Middle frontal gyrus (tissue), 1 donor: Measurements from ENCODE around the gene NR6A1.

Source experiments
- DNase-seq: peaks from one replicate; pipeline ENCODE4 v3.0.0-alpha.2; 2015; ENCODE audit warnings: low spot score; ENCODE audit errors: extremely low spot score

The NR6A1 gene

GRCh38 chr9:124475868-124476690, 295.0 kb downstream of the NR6A1 start:
- DNase-seq, result no peak

GRCh38 chr9:124475158-124475867, 295.8 kb downstream of the NR6A1 start:
- no peak for DNase-seq

DNA sequence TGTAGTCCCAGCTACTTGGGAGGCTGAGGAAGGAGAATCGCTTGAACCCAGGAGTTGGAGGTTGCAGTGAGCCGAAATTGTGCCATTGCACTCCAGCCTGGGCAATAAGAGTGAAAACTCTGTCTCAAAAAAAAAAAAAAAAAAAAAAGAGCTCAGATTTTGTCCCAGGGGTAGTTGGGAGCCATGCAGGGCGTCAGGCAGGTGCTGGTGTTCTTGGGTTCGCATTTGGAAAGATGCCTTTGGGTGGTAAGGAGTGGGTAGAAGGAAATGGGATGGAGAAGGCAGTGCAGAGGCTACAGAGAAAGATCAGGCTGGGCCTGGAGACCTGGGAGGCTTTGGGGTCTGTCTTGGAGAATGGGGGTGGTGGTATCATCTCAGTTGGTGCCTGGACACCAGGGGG, 297.0 kb downstream of the NR6A1 start:
- no peak for DNase-seq

DNA sequence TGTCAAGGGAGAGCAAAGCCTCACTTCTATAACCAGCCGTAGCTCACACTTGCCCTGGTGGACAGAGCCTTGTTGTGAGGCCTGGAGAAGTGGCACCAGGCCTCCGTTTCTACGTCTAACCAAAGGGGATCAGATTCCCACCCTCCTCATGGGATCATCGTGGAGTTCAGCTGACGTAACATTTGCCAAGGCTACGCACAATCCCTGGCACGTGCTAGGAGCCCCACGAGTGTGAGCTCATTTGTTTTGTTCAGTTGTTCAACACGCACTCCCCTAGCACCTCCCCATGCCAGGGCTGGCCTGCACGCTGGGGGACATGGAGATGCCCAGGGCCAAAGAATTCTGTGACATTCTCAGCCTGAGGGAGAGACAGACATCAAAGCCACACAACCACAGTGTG, 297.8 kb downstream of the NR6A1 start:
- DNase-seq, result no peak

GRCh38 chr9:124472770-124473169, 298.3 kb downstream of the NR6A1 start:
- no peak for DNase-seq

GRCh38 chr9:124471761-124472160, 299.4 kb downstream of the NR6A1 start:
- DNase-seq, result no peak

DNA sequence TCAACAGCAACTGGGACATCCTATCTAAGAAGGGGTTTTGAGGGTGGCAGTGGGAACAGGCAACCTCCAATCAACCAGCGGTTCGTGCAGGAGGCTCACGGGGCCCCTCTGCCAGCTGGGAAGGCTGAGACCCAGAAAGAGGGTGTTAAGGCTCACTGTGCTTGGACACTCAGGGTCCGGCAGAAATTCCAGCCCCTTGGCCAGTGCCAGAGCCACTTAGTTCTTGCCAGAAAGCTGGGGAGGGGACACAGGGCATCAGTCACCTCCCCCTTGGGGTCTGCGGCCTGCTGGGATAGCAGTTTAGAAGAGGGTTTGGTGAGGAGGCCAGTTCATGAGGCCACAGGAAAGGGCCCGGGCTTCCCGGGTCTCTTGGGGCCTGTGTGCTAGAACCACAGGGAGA, 300.4 kb downstream of the NR6A1 start:
- no peak for DNase-seq

DNA sequence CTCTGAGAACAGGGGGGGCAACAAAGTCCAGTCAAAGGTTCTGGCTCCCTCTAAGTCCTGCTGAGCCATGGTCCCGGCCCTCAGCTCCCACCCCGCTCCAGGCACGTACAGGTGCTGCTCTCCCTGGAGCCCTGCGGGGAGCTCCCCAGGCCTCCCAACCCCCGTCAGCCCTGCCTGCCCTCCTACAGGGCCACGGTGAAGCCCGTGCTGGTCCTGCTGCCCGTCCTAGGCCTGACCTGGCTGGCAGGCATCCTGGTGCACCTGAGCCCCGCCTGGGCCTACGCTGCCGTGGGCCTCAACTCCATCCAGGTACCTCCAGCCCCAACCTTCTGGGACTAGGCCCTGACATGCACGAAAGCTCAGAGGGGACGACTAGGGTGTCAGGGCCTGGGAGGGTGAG, 300.8 kb downstream of the NR6A1 start:
- DNase-seq, result no peak

GRCh38 chr9:124469011-124469832, 301.9 kb downstream of the NR6A1 start:
- no peak for DNase-seq

DNA sequence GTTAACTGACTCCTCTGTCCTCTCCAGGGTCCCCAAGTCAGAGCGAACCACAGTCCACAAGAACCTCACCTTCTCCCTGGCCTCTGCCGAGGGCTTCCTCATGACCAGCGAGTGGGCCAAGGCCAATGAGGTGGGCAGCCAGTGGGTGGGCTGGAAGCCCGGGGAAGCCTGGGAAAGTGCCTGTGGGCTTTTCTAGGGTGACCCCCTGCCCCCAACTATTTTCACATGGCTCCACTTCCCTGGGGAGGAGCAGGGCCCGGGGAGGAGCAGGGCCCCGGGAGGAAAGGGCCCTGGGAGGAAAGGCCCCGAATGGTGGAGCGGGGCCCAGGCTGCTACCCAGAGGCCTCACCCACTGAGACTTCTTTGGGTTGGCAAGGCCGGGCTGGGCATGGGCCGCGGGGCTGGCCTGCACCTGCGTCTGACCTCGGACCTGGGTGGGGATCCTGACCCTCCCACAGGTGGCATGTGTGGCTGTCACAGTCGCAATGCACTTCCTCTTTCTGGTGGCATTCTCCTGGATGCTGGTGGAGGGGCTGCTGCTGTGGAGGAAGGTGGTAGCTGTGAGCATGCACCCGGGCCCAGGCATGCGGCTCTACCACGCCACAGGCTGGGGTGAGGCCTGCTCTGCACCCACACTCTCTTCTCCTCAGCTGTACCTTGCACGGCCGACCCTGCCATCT, 302.9 kb downstream of the NR6A1 start:
- no peak for DNase-seq

DNA sequence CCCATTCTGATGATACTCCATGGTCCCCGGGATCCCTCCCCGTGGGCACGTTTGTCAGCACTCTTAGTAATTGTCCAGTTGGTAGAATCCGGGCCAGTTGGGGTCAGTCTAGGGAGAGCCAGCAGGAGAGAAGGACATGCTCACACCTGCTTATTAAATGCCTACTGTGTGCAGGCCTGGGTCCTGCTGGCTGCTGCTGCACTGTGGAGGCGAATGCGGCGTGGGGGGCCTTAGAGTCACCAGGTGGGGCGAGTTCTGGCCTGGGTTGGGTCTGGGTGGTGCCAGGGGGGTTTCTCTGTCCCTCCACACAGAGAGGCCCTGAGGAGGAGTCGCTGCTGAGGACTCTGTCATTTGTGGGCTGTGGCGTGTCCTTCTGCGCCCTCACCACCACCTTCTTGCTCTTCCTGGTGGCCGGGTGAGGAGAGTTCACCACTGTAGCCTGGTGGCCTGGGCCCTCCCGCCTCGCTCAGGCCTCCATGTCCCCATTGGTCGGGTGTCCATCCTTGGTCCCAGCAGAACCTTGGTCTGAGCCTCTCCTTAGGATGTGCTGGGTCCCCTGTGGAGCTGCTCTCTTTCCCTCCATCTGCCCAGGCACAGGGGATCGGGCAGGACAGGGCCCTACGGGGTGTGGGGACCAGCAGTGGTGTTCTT, 303.6 kb downstream of the NR6A1 start:
- DNase-seq, result no peak
